ENCODE measurements around the gene SLC25A33.

The SLC25A33 gene

GRCh38 chr1:9600861-9601834, 61.9 kb downstream of the SLC25A33 start:
- H3K4me3 ChIP-seq (ENCODE audit: low read depth, low read length), result no peak overlapping the region
- DNase-seq (ENCODE audit: low read depth), result no peak
- no peak for TF ChIP-seq CTCF (IDR thresholded peaks at IDR 0.05; ENCODE audit: insufficient read depth, low read depth, low read length, missing control alignments)

- H3K4me3 ChIP-seq (ENCODE audit: low read depth, low read length), result no peak overlapping the region
- no peak for TF ChIP-seq CTCF (IDR thresholded peaks at IDR 0.05; ENCODE audit: insufficient read depth, low read depth, low read length, missing control alignments)
- no peak for DNase-seq (ENCODE audit: low read depth)
These were observed 62.9 kb downstream of the SLC25A33 start for GRCh38 chr1:9601942-9602793.

GRCh38 chr1:9602794-9603167, 63.5 kb downstream of the SLC25A33 start:
- no peak for TF ChIP-seq CTCF (IDR thresholded peaks at IDR 0.05; ENCODE audit: insufficient read depth, low read depth, low read length, missing control alignments)
- H3K4me3 ChIP-seq (ENCODE audit: low read depth, low read length), result no peak overlapping the region
- DNase-seq (ENCODE audit: low read depth), result no peak

- H3K4me3 ChIP-seq (ENCODE audit: low read depth, low read length), result no peak overlapping the region
- no peak for TF ChIP-seq CTCF (IDR thresholded peaks at IDR 0.05; ENCODE audit: insufficient read depth, low read depth, low read length, missing control alignments)
- no peak for DNase-seq (ENCODE audit: low read depth)
These were observed 64.0 kb downstream of the SLC25A33 start for GRCh38 chr1:9603307-9603706.

GRCh38 chr1:9603766-9604753, 64.8 kb downstream of the SLC25A33 start:
- DNase-seq (ENCODE audit: low read depth), result no peak
- TF ChIP-seq CTCF (IDR thresholded peaks at IDR 0.05; ENCODE audit: insufficient read depth, low read depth, low read length, missing control alignments), result no peak
- no peak overlapping the region for H3K4me3 ChIP-seq (ENCODE audit: low read depth, low read length)

- no peak overlapping the region for H3K4me3 ChIP-seq (ENCODE audit: low read depth, low read length)
- TF ChIP-seq CTCF (IDR thresholded peaks at IDR 0.05; ENCODE audit: insufficient read depth, low read depth, low read length, missing control alignments), result no peak
- no peak for DNase-seq (ENCODE audit: low read depth)
These were observed 65.6 kb downstream of the SLC25A33 start for GRCh38 chr1:9604836-9605235.
